K562 (cell line): Measurements from ENCODE around the gene CD300LD. TPM values are rescaled to one million over a fixed set of nuclear protein-coding genes. Genes with fewer than 3 reads are reported as not detected.

ENCODE experiments used
- ATAC-seq: fragments of 200-7000 bp; cut with Tn5 transposase; 3 replicates; pipeline ENCODE4 v1.9.1; 2020; ENCODE audit warnings: moderate library complexity
- BruUV-seq: library from RNA; stranded (reverse); fragments of 400-500 nt; replicated peaks from 2 replicates; lab custom pipeline; 2021; lab: Mats Ljungman, UMichigan
- CTCF ChIA-PET: fragments of 300-600 bp; formaldehyde crosslinking; extraction: SDS; loops from one replicate; lab custom pipeline; 2021; ENCODE audit warnings: low intra/inter-chr PET ratio; lab: Yijun Ruan, JAX
- POLR2A ChIA-PET: fragments of 300-600, 350-650 bp; sonication (Branson Sonifier 250); formaldehyde crosslinking; extraction: SDS; loops from one replicate; lab custom pipeline; 2021; ENCODE audit warnings: antibody characterized with exemption, inconsistent platforms; lab: Yijun Ruan, JAX
- DNase-seq, 4 experiments: peaks; one replicate each; pipeline versions ENCODE4 v3.0.0 to v3.0.0-alpha.2; 2011 to 2018; ENCODE audit warnings: low spot score in 3 of 4, mixed read lengths in 3 of 4; ENCODE audit errors: extremely low read depth in 1 of 4
- FAIRE-seq: peaks from 2 replicates; lab custom pipeline; 2011; peaks lifted over from hg19 to GRCh38; lab: Jason Lieb, UNC
- H2AFZ ChIP-seq: 2 replicates; pipeline ENCODE4 v1.6.0; 2011; ENCODE audit warnings: low read depth, low read length, control low read depth, inconsistent platforms
- H3K27ac ChIP-seq: fragments of 200-600 bp; 3 replicates; pipeline ENCODE4 v1.8.0; 2011; ENCODE audit warnings: low read depth, mild to moderate bottlenecking, control low read depth, inconsistent platforms, low read length, moderate library complexity, mixed read lengths; ENCODE audit errors: extremely low read depth
- H3K27me3 ChIP-seq, 2 experiments: fragments of 300-600 bp in 1 of 2; 2 replicates in 1 of 2; 3 replicates in 1 of 2; pipeline versions ENCODE4 v1.6.0 to v1.8.0; 2011; ENCODE audit warnings: inconsistent platforms in 2 of 2, low read length in 2 of 2, mild to moderate bottlenecking in 1 of 2, mixed read lengths in 1 of 2, moderate library complexity in 1 of 2; ENCODE audit not compliant: control insufficient read depth in 2 of 2, insufficient read depth in 2 of 2
- H3K36me3 ChIP-seq: fragments of 300-600 bp; 3 replicates; pipeline ENCODE4 v1.8.0; 2011; ENCODE audit warnings: mild to moderate bottlenecking, low read length, inconsistent platforms; ENCODE audit not compliant: control insufficient read depth, insufficient read depth
- H3K4me1 ChIP-seq, 2 experiments: fragments of 200-600 bp in 1 of 2; replicated peaks in 1 of 2; 2 replicates in 1 of 2; 3 replicates in 1 of 2; pipeline versions ENCODE4 v1.5.1 to v1.8.0; 2011; ENCODE audit warnings: inconsistent platforms in 2 of 2, low read length in 2 of 2, mild to moderate bottlenecking in 1 of 2, mixed read lengths in 1 of 2, moderate library complexity in 1 of 2; ENCODE audit not compliant: control insufficient read depth in 2 of 2, insufficient read depth in 2 of 2
- H3K4me2 ChIP-seq: 2 replicates; pipeline ENCODE4 v1.6.1; 2011; ENCODE audit warnings: low read length, control low read depth, inconsistent platforms, mixed read lengths; ENCODE audit not compliant: insufficient read depth
- H3K4me3 ChIP-seq: fragments of 200-600 bp; sonication (generic), shearing (Covaris generic); 2 replicates; pipeline ENCODE4 v1.5.1; 2016; ENCODE audit warnings: control low read depth, inconsistent platforms
- H3K79me2 ChIP-seq: fragments of 200-600 bp; 3 replicates; pipeline ENCODE4 v1.8.0; 2011; ENCODE audit warnings: low read length, inconsistent platforms; ENCODE audit not compliant: control insufficient read depth, insufficient read depth
- H3K9ac ChIP-seq, 2 experiments: 2 replicates each; pipeline versions ENCODE4 v1.6.0 to v1.6.1; 2011; ENCODE audit warnings: low read depth in 2 of 2, low read length in 2 of 2, control low read depth in 1 of 2, inconsistent platforms in 1 of 2, mild to moderate bottlenecking in 1 of 2, mixed read lengths in 1 of 2; ENCODE audit not compliant: insufficient read depth in 1 of 2
- H3K9me1 ChIP-seq: one replicate; pipeline ENCODE4 v1.6.0; 2011; ENCODE audit warnings: inconsistent platforms, mild to moderate bottlenecking, low read length, moderate library complexity; ENCODE audit not compliant: control insufficient read depth, insufficient read depth
- H3K9me3 ChIP-seq: replicated peaks from 2 replicates; pipeline ENCODE4 v1.5.1; 2011; ENCODE audit warnings: low read depth, low read length, inconsistent platforms; ENCODE audit not compliant: control insufficient read depth, insufficient read depth
- H4K20me1 ChIP-seq: replicated peaks from 2 replicates; pipeline ENCODE4 v1.6.1; 2011; ENCODE audit warnings: low read length, inconsistent platforms, mixed read lengths; ENCODE audit not compliant: control insufficient read depth, insufficient read depth
- BHLHE40 ChIP-seq: IDR thresholded peaks from 2 replicates; pipeline ENCODE4 v1.6.1; 2011; ENCODE audit warnings: low read length, improper control_type of control experiment
- CREB3 ChIP-seq: fragments of 450-650 bp; conservative IDR thresholded peaks from 2 replicates; pipeline ENCODE4 v1.6.1; 2016; ENCODE audit warnings: missing genetic modification characterization, low read depth, mild to moderate bottlenecking, missing compliant biosample characterization, moderate library complexity
- HBP1 ChIP-seq: fragments of 450-650 bp; formaldehyde crosslinking; IDR thresholded peaks from 2 replicates; pipeline ENCODE4 v1.4.0; 2022; ENCODE audit warnings: missing genetic modification characterization
- JUNB ChIP-seq: fragments of 450-650 bp; formaldehyde crosslinking; conservative IDR thresholded peaks from 2 replicates; pipeline ENCODE4 v1.4.0; 2020; ENCODE audit warnings: mild to moderate bottlenecking
- KDM5B ChIP-seq: fragments of 200-600 bp; sonication (generic); IDR thresholded peaks from 2 replicates; pipeline ENCODE4 v1.6.1; 2012; ENCODE audit warnings: low read depth, mild to moderate bottlenecking, moderate library complexity, low read length, control low read depth, inconsistent platforms; ENCODE audit not compliant: insufficient replicate concordance
- MNT ChIP-seq, 2 experiments: fragments of 450-650 bp; conservative IDR thresholded peaks; 2 replicates each; pipeline ENCODE4 v1.6.1; 2017; ENCODE audit warnings: mild to moderate bottlenecking in 2 of 2, moderate library complexity in 2 of 2
- NFE2 ChIP-seq: IDR thresholded peaks from 2 replicates; pipeline ENCODE4 v1.6.1; 2014; ENCODE audit warnings: antibody characterized with exemption, low read depth
- NFIX ChIP-seq: fragments of 250-450 bp; sonication (Bioruptor Pico); IDR thresholded peaks from 2 replicates; pipeline ENCODE4 v1.4.0; 2020; ENCODE audit warnings: low read depth, mild to moderate bottlenecking, moderate library complexity
- XRCC3 ChIP-seq: fragments of 450-650 bp; IDR thresholded peaks from 2 replicates; pipeline ENCODE4 v1.6.1; 2017; ENCODE audit warnings: mild to moderate bottlenecking, moderate library complexity
- ZFP1 ChIP-seq: fragments of 450-650 bp; formaldehyde crosslinking; IDR thresholded peaks from 2 replicates; pipeline ENCODE4 v1.4.0; 2020; ENCODE audit warnings: mild to moderate bottlenecking, mixed read lengths
- ZNF274 ChIP-seq: IDR thresholded peaks from 2 replicates; pipeline ENCODE4 v1.6.1; 2011; ENCODE audit warnings: low read depth, mild to moderate bottlenecking, low read length, moderate library complexity, borderline replicate concordance
- WGBS: fragments of 100-300 bp; shearing (Covaris generic); methylation state at CpG from one replicate; pipeline ENCODE4 v1.1.6; 2016; ENCODE audit warnings: low coverage, mixed read lengths; ENCODE audit not compliant: insufficient coverage; ENCODE audit errors: missing lambda C conversion rate; 5-methylcytosine and 5-hydroxymethylcytosine counted together
- in situ Hi-C: fragments of 300-500 bp; cut with MboI; formaldehyde crosslinking; loops from 4 replicates; pipeline ENCODE4 v1.15.0; 2018; ENCODE audit warnings: inconsistent platforms, mixed read lengths
- intact Hi-C: fragments of 100-400 bp; cut with micrococcal nuclease; formaldehyde crosslinking; loops from 2 replicates; pipeline ENCODE4 v1.14.2; 2022
- polyA plus RNA-seq, 8 experiments: library from polyadenylated mRNA; depleted of rRNA in 4 of 8; stranded (reverse) in 5 of 8; unstranded in 3 of 8; fragments of >200 nt; fragmentation: Nextera tagmentation in 2 of 8; fragmentation: Illumina TruSeq in 1 of 8; extraction: Ambion mirVana in 2 of 8; extraction: Trizol in 1 of 8; gene quantifications; 2 replicates each; pipeline versions ENCODE4 v1.2.1 to v1.2.3, GENCODE V29; 2011 to 2014; ENCODE audit warnings: inconsistent platforms in 1 of 8, missing spikeins in 1 of 8
- total RNA-seq, 7 experiments: library from RNA; depleted of rRNA in 6 of 7; stranded (reverse); fragments of >200 nt in 6 of 7; fragmentation: Illumina TruSeq in 2 of 7; extraction: Trizol in 2 of 7; gene quantifications; 2 replicates each; pipeline versions ENCODE4 v1.2.1 to v1.2.3, GENCODE V29; 2011 to 2021; ENCODE audit warnings: low replicate concordance in 1 of 7

Gene CD300LD
- total and polyA plus RNA-seq, 9 of the 15 experiments (the other 6 are each of a cell fraction or from before 2014, with no cell fraction given): not detected

- ChIA-PET CTCF (no interaction called here), POLR2A (no interaction called here)
- H3K9ac ChIP-seq: no peak overlapping the region
- FAIRE-seq (no peak), DNase-seq (no peak), ATAC-seq (no peak)
- no peak overlapping the region for H2AFZ ChIP-seq
- no TSS peak for BruUV-seq
- H3K27me3 ChIP-seq: peaks cover 5 to 37% of the 10 kb centered on the region in 2 experiments; a peak in 3 of 5 replicates
- no peak overlapping the region for H3K4me2 ChIP-seq
- peaks cover 2% of the 10 kb centered on the region for H3K9me1 ChIP-seq
- WGBS: 2% methylated on average over 14 of the region's 14 CpGs
- in situ Hi-C loops: no loop called here
- no peak overlapping the region for H3K4me3 ChIP-seq
- no peaks in the 10 kb centered on the region for H3K79me2 ChIP-seq
- no peaks in the 10 kb centered on the region for H3K36me3 ChIP-seq
- no peak for TF ChIP-seq NFE2
- no peak for TF ChIP-seq KDM5B
- TF ChIP-seq JUNB (CRISPR knock-in tag): no peak
- H3K27ac ChIP-seq: no peak overlapping the region
- no peaks in the 10 kb centered on the region; the same call in 1 of the 2 replicates for H3K9me3 ChIP-seq
- intact Hi-C loops: no loop called here
- no peaks in the 10 kb centered on the region for H3K4me1 ChIP-seq
- H4K20me1 ChIP-seq: no peaks in the 10 kb centered on the region
These were observed 7.6 kb downstream of the CD300LD start for GRCh38 chr17:74584292-74585060.

- DNase-seq (no peak), FAIRE-seq (no peak), ATAC-seq (no peak)
- no peaks in the 10 kb centered on the region for H3K4me1 ChIP-seq
- H3K9me1 ChIP-seq: peaks cover 2% of the 10 kb centered on the region
- H2AFZ ChIP-seq: no peak overlapping the region
- H3K9me3 ChIP-seq: no peaks in the 10 kb centered on the region; the same call in 1 of the 2 replicates
- BruUV-seq: no TSS peak
- no peak overlapping the region for H3K4me3 ChIP-seq
- WGBS: 3% methylated on average over 9 of the region's 10 CpGs
- no peaks in the 10 kb centered on the region for H3K79me2 ChIP-seq
- ChIA-PET POLR2A (no interaction called here), CTCF (no interaction called here)
- no peak overlapping the region for H3K9ac ChIP-seq
- H4K20me1 ChIP-seq: no peaks in the 10 kb centered on the region
- in situ Hi-C loops (no loop called here), intact Hi-C loops (no loop called here)
- H3K36me3 ChIP-seq: no peaks in the 10 kb centered on the region
- H3K27me3 ChIP-seq: peaks cover 5 to 42% of the 10 kb centered on the region in 2 experiments; a peak in 3 of 5 replicates
- H3K27ac ChIP-seq: no peak overlapping the region
- no peak overlapping the region for H3K4me2 ChIP-seq
- no peak for TF ChIP-seq XRCC3
- TF ChIP-seq MNT (conservative IDR thresholded peaks at IDR 0.05): no peak
- no peak for TF ChIP-seq NFIX (CRISPR knock-in tag)
- no peak for TF ChIP-seq CREB3 (tag)
- no peak for TF ChIP-seq ZFP1 (CRISPR knock-in tag)
- no peak for TF ChIP-seq HBP1
- TF ChIP-seq ZNF274: no peak
- TF ChIP-seq BHLHE40: no peak
These were observed 9.4 kb downstream of the CD300LD start for GRCh38 chr17:74582633-74583032.
